Measurements from ENCODE around the gene NISCH. TPM values are rescaled to one million over a fixed set of nuclear protein-coding genes. Genes with fewer than 3 reads are reported as not detected.

Gene NISCH
- total and polyA plus RNA-seq, 7 donors: 14.3 to 33.4 (median 23.6) TPM

- Histone ChIP-seq H3K4me3 (peak within 1 kb of the TSS; percentile 83), H3K36me3 (ENCODE audit: insufficient read depth in 1 of 2, low read depth in 1 of 2) (peaks cover 0 to 12% of the 10 kb centered on the region in 2 donors), H3K27me3 (ENCODE audit: insufficient read depth in 3 of 3, low read length in 2 of 3) (no peaks in the 10 kb centered on the region), H3K9me3 (no peaks in the 10 kb centered on the region), H3K4me1 (peaks cover 33% of the 10 kb centered on the region), H3K27ac (peak within 1 kb of the TSS; percentile 96)
- ATAC-seq (peak; percentile 91 to 94 (median 93)), DNase-seq (peak; percentile 98 to 99)
- no peak for TF ChIP-seq CTCF (IDR thresholded peaks at IDR 0.05)
- WGBS, 3 donors: 0 to 1% (median 0%) methylated on average over 62 to 65 of the region's 65 CpGs
- intact Hi-C loops (cut with DNase I): loop anchor here in 1 of 2 donors (5.0 kb wide), 1 partner anchor 64 kb away; no protein-coding TSS in a partner anchor
These were observed 81.2 kb downstream of the NISCH start, which contains the start of gene UQCC5 for GRCh38 chr3:52536369-52537164. UQCC5 (plus strand) TSS chr3:52536605; CDS start chr3:52536756, 151 bp downstream.

GRCh38 chr3:52537165-52537620 is 81.8 kb downstream of the NISCH start:
- H3K4me3 ChIP-seq: peak overlapping the region; percentile 83
- H3K27ac ChIP-seq: peak overlapping the region; percentile 96
- no peak for DNase-seq
- H3K9me3 ChIP-seq: no peaks in the 10 kb centered on the region
- H3K36me3 ChIP-seq (ENCODE audit: insufficient read depth in 1 of 2, low read depth in 1 of 2): peaks cover 0 to 15% of the 10 kb centered on the region in 2 donors
- intact Hi-C loops (cut with DNase I): loop anchor here in 1 of 2 donors (5.0 kb wide), 1 partner anchor 65 kb away; no protein-coding TSS in a partner anchor
- H3K27me3 ChIP-seq (ENCODE audit: insufficient read depth in 3 of 3, low read length in 2 of 3): no peaks in the 10 kb centered on the region
- H3K4me1 ChIP-seq: peaks cover 33% of the 10 kb centered on the region
- ATAC-seq: peak in 3 of 4 donors; percentile 1 to 25 (median 18)
- WGBS, 3 donors: 1 to 5% (median 3%) methylated on average over 6 of the region's 6 CpGs
- TF ChIP-seq CTCF (IDR thresholded peaks at IDR 0.05): no peak

GRCh38 chr3:52537726-52538421 is 82.5 kb downstream of the NISCH start:
- ATAC-seq (no peak), DNase-seq (no peak)
- no peak for TF ChIP-seq CTCF (IDR thresholded peaks at IDR 0.05)
- Histone ChIP-seq H3K27me3 (ENCODE audit: insufficient read depth in 3 of 3, low read length in 2 of 3) (no peaks in the 10 kb centered on the region), H3K27ac (peak overlapping the region; percentile 96), H3K4me3 (peak overlapping the region; percentile 83), H3K9me3 (no peaks in the 10 kb centered on the region), H3K36me3 (ENCODE audit: insufficient read depth in 1 of 2, low read depth in 1 of 2) (peaks cover 0 to 17% of the 10 kb centered on the region in 2 donors), H3K4me1 (peaks cover 33% of the 10 kb centered on the region)
- 52 to 63% (median 63%) methylated on average over 7 of the region's 7 CpGs for WGBS, 3 donors
- intact Hi-C loops (cut with DNase I): loop anchor here in 1 of 2 donors (5.0 kb wide), 1 partner anchor 66 kb away; no protein-coding TSS in a partner anchor

- TF ChIP-seq CTCF (IDR thresholded peaks at IDR 0.05): no peak
- H3K27me3 ChIP-seq (ENCODE audit: insufficient read depth in 3 of 3, low read length in 2 of 3): no peaks in the 10 kb centered on the region
- ATAC-seq (no peak), DNase-seq (no peak)
- peak overlapping the region; percentile 96 for H3K27ac ChIP-seq
- intact Hi-C loops (cut with DNase I): loop anchor here in 1 of 2 donors (5.0 kb wide), 1 partner anchor 67 kb away; no protein-coding TSS in a partner anchor
- H3K4me3 ChIP-seq: peak overlapping the region; percentile 83
- WGBS, 3 donors: 83 to 85% (median 83%) methylated on average over 5 of the region's 5 CpGs
- no peaks in the 10 kb centered on the region for H3K9me3 ChIP-seq
- H3K36me3 ChIP-seq (ENCODE audit: insufficient read depth in 1 of 2, low read depth in 1 of 2): peaks cover 0 to 28% of the 10 kb centered on the region in 2 donors
- H3K4me1 ChIP-seq: peaks cover 33% of the 10 kb centered on the region
These were observed 83.7 kb downstream of the NISCH start for GRCh38 chr3:52539010-52539653.
